ENCODE measurements around the gene COL23A1.

Gene COL23A1

GRCh38 chr5:178289438-178289837, 300.8 kb downstream of the COL23A1 start:
- DNase-seq = no peak

DNA sequence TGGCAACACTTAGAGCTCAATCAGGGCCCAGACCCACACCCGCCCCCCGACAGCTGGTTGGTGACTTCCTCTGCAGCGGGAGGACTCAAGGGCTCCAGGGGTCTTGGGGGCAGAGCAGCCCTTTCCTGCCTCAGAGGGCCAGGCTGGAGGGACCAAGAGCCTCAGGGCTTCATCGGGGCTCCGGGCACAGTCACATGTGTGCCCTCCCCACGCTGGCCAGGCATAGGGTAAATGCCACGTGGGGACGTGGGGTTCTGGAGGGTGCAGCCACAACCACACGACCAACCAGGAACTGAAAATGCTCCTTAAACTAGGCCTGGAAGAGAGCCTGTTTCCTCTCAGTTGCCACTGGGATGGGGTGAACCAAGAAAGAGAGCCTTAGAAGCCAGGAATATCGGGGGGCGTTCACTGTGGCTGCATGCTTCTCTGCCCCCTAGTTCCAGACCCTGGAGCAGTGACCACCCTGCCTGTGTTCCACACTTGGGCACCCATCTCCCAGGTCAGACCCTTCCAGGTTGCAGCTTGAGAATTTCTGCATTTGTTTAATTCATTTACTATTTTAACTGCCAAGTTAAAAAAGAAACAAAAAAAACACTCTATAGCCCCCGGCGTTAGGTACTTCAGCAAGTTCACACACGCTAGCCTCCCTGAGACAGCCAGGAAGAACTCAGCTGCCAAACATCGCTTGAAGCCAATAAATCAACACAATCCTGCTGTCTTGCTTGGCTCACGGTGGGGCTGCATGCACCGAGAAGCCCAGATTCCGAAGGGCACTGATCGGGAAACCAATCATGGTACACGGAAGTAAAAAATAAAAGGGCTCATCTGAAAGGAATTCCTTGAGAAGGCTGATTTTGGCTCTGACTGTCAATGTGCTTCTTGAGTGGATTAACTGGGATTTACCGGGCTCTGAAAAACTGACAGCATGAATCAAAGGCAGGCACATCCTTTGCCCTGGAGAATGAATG, 301.5 kb downstream of the COL23A1 start:
- DNase-seq = no peak

DNA sequence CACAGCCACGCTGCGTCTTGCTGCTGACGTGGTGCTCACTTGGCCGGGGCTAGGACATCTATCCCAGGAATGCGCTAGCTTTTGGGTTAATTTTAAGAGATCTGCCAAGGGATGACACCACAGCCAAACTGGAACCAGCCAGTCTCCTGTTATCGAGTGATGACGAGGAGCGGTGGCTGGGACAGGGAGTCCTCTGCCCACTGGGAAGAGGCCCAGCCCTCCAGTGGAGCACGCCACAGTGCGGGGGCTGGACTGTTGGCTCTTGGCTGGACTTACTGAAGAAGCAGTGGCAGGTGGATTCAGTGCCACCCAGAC, 302.4 kb downstream of the COL23A1 start:
- DNase-seq = no peak

- DNase-seq = no peak
These were observed 303.0 kb downstream of the COL23A1 start for GRCh38 chr5:178287091-178287790.

DNA sequence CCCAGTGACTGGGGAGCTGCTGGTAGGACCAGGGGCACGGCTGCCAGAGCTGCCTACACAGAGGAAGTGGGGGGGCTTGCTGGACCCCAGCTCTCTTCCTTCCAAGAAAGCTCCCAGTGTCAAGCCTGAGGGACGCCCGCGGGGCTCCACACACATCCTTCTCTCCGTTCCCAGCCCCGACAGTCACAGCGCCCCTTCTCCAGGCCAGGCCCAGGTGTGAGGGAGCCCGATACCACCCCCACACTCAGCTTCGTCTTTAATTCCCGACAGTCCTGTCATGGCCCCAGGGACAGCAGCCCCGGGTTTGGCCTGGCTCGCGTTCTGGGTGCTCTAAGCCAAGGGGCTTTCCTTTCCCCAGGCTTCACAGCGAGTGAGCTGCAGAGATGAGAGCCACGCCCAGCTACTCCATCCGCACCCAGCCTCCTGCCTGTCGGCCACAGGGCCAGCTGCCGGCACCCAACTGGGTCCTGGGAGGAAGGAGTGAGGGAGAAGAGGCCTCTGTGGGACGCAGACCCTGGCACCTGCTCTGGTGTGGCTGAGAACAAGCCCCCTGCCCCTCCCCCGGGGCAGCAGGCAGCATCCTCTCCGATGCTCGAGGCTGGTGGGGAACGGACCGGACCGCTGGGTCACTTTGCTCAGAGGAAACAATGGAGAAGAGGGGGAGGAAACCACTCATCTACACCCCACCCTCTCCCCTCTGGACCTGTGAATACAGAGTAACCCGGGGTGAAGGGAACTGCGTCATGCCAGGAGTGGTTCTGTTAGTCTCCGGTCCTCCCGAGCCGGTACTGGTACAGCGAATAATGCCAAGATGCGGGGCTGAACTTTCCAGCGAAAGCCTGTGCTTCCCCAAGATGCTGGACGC, 303.7 kb downstream of the COL23A1 start:
- no peak for DNase-seq

DNA sequence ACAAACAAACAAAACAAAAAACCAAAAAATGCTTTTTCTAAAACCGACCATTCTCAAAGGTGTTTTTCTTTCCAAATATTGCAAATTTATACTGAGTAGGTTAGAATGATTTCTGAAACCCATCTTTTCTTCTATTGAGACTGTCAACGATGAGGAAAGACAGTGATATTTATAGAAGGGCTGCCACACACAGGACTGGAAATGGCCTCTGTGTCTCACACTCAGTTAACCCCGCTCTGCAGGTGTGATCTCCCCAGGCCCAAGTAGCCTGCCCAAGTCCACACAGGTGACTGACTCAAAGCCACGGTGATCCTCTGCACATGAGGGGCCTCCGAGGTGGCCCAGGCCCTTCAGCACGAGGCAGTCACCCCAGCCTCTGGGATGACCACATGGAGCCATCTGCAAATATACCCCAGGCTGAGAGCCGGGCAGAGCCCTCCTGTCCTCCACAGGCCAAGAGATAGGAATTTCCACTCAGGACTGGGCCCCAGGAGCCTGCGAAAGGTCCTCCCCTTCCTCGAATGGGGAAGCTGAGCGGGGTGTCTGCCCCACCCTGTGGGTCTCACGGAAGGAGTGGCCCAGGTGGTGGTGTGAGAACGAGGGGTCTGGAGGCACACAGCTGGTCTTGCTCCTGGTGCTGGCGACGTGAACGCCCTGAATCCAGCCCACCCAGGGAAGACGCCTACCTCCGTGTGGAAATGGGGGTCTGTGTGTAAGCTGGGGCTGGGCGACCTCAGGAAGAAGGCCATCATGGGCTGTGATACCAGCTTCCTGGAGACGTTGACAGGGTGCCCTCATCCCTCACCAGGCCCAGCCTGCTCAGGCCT, 304.6 kb downstream of the COL23A1 start:
- no peak for DNase-seq

DNA sequence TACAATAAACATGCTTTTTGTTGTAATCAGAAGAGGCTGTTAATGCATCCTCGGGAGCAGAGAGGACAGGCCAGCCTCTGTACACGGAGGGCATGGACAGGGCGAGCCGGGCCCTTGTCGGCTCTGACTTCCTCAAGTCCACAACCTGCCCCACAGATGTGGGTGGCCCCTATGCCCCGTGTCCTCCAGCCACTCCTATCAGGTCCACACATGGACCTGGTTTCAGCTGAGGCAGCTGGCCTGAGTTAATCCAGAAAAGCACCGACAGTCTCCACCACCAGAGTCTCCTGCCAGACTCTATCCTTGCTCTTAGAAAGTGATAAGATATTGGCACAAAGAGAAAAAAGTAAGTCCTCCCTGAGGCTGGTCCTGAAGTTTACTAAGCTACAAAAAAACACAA, 305.2 kb downstream of the COL23A1 start:
- DNase-seq = no peak

DNA sequence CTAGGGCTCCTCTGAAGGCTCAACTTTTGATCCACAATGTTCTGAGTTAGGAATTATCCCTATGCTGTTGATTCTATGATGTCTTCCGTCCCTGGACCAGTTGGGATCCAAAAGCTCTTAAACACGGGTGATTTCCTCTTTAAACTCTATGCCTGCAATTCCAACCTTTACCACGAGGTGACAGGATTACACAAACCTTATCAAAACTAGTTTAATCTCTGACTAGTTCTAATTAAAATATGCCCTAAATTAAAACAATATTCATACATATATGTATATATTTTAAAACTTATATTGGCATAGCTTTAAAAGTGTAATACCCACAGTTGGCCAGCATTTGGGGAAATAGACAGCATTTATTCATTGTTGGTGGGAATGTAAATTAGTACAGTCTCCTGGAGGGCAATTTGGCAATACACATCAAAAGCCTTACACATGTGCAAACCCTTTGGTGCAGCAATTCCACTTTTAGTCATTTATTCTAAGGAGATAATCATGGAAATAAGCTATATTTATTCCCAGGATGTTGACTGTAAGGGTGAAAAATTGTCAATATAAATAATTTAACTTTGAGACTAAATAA, 306.0 kb downstream of the COL23A1 start:
- DNase-seq = no peak

GRCh38 chr5:178283520-178283919, 306.7 kb downstream of the COL23A1 start:
- DNase-seq = no peak

DNA sequence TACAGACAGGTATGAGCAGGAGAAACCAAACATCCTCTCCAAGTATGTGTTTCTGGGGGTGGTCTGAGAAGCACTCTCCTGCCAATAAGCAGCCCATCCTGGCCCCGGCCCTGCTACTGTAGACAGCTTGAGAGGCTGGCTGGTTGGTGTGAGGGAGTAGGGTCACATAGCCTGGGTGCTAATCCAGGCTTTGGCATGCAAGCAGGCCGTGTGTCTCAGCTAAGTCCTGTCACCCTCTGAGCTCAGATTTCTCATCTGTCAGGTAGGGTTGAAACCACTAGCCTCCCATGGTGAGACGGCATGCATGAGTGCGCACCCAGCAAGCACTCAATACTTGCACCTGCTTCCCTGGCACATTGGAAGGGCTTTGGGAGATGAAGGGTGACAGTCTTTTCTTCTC, 307.8 kb downstream of the COL23A1 start:
- no peak for DNase-seq

GRCh38 chr5:178281331-178281730, 308.9 kb downstream of the COL23A1 start:
- DNase-seq = no peak

- DNase-seq = no peak
These were observed 309.6 kb downstream of the COL23A1 start for GRCh38 chr5:178280631-178281030.

- peak; percentile 97 for DNase-seq
These were observed 310.3 kb downstream of the COL23A1 start for GRCh38 chr5:178279723-178280438.

DNA sequence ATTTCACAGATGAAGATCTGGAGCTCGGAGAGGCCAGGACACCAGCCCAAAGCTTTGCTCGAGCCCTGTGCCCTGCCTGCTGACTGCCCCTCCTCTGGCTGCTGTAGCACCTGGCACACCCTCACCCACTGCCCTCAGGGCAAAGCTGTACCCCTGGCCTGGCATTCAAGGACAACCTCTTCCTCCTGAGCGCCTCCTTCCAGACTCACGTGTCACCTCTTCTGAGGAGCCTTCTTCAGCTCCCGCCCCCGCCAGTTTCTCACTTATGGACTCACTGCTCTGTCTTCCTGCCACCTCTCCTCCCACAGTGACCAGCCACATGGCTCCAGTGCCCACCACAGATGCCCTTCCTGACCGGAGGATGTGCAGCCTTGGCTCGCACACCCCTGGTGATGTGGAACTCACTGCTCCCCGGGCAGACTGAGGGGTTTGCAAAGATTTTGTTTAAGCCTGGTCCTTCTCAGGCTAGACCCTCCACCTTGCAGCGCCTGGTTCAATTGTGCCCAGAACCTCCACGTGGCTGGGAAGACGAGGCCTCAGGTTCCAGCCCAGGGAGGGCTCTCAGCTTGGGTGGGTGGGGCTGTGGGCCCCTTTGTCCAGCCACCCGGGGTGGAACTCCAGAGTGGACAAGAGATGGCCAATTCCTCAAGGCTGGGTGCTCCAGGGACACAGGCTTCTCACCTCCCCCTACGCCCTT, 311.0 kb downstream of the COL23A1 start:
- no peak for DNase-seq

- no peak for DNase-seq
These were observed 311.7 kb downstream of the COL23A1 start for GRCh38 chr5:178278358-178279023.

DNA sequence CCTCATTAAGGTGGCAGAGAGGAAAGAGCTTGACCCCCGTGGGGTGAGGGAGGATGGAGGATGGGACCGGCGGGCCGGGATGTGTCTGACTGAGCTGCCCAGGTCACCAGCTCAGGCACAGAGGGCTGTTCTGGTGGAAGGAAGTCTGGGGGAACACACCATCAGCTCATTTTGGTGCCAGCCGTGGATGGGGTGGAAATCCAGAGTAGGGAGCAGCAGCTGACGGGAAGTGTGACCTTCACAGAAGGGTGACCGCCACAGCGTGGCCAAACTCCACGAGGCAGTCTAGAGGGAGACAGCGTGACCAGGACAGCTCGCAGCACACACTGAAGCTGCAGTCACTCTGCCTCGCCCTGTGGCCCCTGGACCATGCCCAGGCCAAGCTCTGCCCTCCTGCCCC, 312.3 kb downstream of the COL23A1 start:
- DNase-seq = no peak

DNA sequence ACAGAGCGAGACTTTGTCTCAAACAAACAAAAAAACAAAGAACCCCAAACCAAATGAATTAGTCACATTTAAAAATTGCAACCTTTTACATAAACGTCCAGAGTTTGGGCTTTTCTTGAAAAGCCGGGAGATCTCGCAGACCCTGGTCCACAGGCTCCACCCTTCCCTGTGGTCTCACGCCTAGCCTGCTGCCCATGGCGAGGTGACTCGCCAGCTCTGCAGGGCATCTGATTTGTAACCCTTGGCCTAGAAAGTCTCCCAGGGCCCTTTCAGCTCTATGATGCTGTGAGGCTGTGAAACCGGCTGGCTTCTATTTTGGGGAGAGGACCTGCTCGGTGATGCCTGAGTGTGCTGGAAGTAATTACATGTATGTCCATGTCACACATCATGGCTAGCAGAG, 312.8 kb downstream of the COL23A1 start:
- DNase-seq = no peak

DNA sequence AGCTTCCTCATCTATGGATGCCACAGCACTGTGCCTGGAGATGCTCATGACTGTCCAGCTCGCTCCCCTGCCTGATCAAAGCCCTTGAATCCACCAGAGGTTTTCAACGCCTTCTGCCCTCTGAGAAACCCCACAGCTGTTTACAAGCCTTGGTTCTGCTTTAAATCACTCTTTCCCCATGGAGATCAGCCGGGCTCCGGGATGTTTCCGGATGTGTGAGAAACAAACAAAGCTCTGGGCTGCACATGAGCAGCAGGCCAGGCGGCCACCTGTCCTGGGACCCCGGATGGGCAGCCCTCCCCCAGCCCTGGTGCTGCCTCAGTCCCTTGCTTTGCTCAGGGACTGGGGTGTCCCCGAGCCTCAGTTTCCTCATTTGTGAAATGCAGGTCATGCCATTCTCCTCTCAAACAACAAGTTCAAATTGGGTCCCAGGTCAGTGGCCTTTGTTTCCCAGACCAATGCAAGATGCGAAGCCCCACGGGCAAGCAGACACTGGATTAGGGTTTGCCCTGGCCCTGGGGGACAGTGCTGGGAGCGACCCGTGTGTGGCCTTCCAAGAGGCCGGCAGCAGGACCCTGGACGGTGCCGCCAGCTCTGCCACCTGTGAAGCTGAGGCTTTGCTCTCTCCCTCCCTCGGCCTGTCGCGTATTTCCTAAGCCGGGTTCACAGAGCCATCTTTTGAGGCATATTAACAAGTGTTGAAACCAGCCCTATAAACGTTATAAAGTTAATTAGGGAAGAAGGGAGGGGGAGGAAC, 315.2 kb downstream of the COL23A1 start:
- no peak for DNase-seq

Measured in 8988T (cell line).